Mucosa of stomach (tissue), 1 donor: Measurements from ENCODE around the gene GPR142.

Source experiments
- H3K27me3 ChIP-seq: one replicate; pipeline ENCODE4 v1.7.0; 2013; ENCODE audit warnings: mild to moderate bottlenecking, low read length; ENCODE audit not compliant: control insufficient read depth, insufficient read depth
- H3K36me3 ChIP-seq: one replicate; pipeline ENCODE4 v1.7.0; 2013; ENCODE audit warnings: low read length; ENCODE audit not compliant: control insufficient read depth, insufficient read depth
- H3K4me1 ChIP-seq: one replicate; pipeline ENCODE4 v1.7.0; 2013; ENCODE audit warnings: mild to moderate bottlenecking, low read length; ENCODE audit not compliant: control insufficient read depth, insufficient read depth
- H3K4me3 ChIP-seq: one replicate; pipeline ENCODE4 v1.7.0; 2013; ENCODE audit warnings: low read length
- H3K9ac ChIP-seq: one replicate; pipeline ENCODE4 v1.7.0; 2013; ENCODE audit warnings: mild to moderate bottlenecking, low read length, moderate library complexity
- H3K9me3 ChIP-seq: one replicate; pipeline ENCODE4 v1.7.0; 2013; ENCODE audit warnings: mild to moderate bottlenecking, low read length, moderate library complexity; ENCODE audit not compliant: control insufficient read depth
- donor health status: Pancreatic carcinoma.

The GPR142 gene

DNA sequence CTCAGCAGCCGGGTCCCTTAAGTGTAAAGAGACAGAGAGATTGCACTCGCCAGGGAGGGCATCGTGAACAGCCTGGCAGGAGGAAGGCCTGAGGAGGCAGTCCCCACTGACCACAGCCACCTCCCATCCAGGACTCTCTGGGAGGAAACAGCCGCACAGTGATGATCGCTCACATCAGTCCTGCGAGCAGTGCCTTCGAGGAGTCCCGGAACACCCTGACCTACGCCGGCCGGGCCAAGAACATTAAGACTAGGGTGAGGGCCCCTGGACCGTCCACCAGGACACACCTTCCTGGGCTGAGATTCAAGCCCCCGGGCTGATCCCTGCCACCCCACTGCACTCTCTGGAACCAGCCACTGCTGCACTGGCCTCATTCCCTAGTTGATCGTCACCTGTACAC lies 19.7 kb upstream of the GPR142 start:
- H3K9me3 ChIP-seq, result no peaks in the 10 kb centered on the region
- no peak overlapping the region for H3K9ac ChIP-seq
- H3K4me3 ChIP-seq, result no peak overlapping the region
- no peaks in the 10 kb centered on the region for H3K4me1 ChIP-seq
- H3K36me3 ChIP-seq, result no peaks in the 10 kb centered on the region
- peaks cover 23% of the 10 kb centered on the region for H3K27me3 ChIP-seq

- H3K4me1 ChIP-seq, result no peaks in the 10 kb centered on the region
- peaks cover 32% of the 10 kb centered on the region for H3K27me3 ChIP-seq
- no peaks in the 10 kb centered on the region for H3K36me3 ChIP-seq
- H3K9me3 ChIP-seq, result no peaks in the 10 kb centered on the region
- H3K4me3 ChIP-seq, result no peak overlapping the region
- H3K9ac ChIP-seq, result no peak overlapping the region
Observed at GRCh38 chr17:74349120-74349519, 18.2 kb upstream of the GPR142 start.

- Histone ChIP-seq H3K27me3 (peaks cover 38% of the 10 kb centered on the region), H3K4me1 (no peaks in the 10 kb centered on the region), H3K9ac (no peak overlapping the region), H3K36me3 (no peaks in the 10 kb centered on the region), H3K4me3 (no peak overlapping the region), H3K9me3 (no peaks in the 10 kb centered on the region)
Observed at GRCh38 chr17:74350486-74350885, 16.8 kb upstream of the GPR142 start.

GRCh38 chr17:74351552-74352210 lies 15.6 kb upstream of the GPR142 start:
- peaks cover 50% of the 10 kb centered on the region for H3K27me3 ChIP-seq

DNA sequence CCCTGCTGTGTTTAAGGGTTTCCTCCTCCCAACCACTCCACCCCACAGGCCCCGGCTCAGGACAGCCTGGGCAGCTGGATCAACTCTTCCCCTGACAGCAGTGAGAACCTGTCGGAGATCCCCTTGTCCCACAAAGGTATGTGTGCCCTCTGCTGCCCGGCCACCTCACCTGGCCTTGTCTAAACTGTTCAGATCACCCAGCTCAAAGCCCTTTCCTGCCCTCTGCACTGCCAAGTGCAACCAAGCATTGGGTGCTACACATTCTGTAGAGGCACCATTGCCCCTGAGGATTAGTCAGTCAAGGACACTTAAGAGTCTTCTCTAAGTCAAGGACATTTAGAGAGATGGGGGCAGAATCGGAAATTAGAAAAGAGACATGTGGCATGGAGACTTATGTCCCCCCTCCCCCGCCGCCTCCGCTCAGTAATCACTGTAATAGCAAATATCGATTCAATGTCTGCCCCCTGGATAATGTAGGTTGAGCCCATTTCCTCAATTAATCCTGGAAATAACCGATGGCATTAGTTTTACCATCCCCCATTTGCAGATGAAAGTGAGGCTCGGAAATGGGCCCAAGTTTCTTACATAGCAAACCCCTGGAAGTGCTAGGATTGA lies 13.8 kb upstream of the GPR142 start:
- Histone ChIP-seq H3K9me3 (no peaks in the 10 kb centered on the region), H3K36me3 (no peaks in the 10 kb centered on the region), H3K27me3 (peaks cover 68% of the 10 kb centered on the region), H3K9ac (no peak overlapping the region), H3K4me3 (no peak overlapping the region), H3K4me1 (peaks cover 8% of the 10 kb centered on the region)

More at GRCh38 chr17:74351552-74352210, 15.6 kb upstream of the GPR142 start:
- Histone ChIP-seq H3K4me1 (peaks cover 4% of the 10 kb centered on the region), H3K9me3 (no peaks in the 10 kb centered on the region), H3K36me3 (no peaks in the 10 kb centered on the region), H3K4me3 (no peak overlapping the region), H3K9ac (no peak overlapping the region)

DNA sequence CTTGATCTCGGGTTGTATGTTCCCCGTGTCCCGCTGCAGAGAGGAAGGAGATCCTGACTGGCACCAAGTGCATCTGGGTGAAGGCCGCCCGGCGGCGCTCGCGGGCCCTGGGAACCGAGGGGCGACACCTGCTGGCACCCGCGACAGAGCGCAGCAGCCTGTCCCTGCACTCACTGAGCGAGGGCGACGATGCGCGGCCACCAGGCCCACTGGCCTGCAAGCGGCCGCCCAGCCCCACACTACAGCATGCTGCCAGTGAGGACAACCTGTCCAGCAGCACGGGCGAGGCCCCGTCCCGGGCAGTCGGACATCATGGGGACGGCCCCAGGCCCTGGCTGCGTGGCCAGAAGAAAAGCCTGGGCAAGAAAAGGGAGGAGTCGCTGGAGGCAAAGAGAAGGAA lies 13.2 kb upstream of the GPR142 start:
- Histone ChIP-seq H3K9ac (no peak overlapping the region), H3K36me3 (no peaks in the 10 kb centered on the region), H3K27me3 (peaks cover 72% of the 10 kb centered on the region), H3K4me1 (peaks cover 8% of the 10 kb centered on the region), H3K9me3 (no peaks in the 10 kb centered on the region), H3K4me3 (no peak overlapping the region)

GRCh38 chr17:74354561-74354960 lies 12.7 kb upstream of the GPR142 start:
- Histone ChIP-seq H3K36me3 (no peaks in the 10 kb centered on the region), H3K9ac (no peak overlapping the region), H3K4me3 (no peak overlapping the region), H3K9me3 (no peaks in the 10 kb centered on the region), H3K27me3 (peaks cover 69% of the 10 kb centered on the region), H3K4me1 (peaks cover 8% of the 10 kb centered on the region)

DNA sequence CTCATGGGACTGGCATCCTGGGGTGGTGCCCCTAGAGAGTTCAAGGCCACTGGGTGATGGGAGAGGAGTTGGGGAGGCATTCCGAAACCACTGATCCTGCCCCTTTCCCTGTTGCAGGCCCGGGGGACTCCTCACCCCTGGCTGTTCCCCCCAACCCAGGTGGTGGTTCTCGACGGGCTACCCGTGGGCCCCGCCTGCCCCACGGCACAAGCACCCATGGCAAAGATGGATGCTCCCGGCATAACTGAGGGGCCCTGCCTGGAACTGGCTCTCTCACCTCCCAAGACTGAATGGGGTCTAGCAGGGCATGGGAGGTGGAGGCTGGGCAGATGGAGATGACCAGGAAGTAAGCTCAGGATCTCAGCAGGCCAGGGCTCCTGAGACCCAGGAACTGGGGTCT lies 12.2 kb upstream of the GPR142 start:
- Histone ChIP-seq H3K4me1 (peaks cover 8% of the 10 kb centered on the region), H3K36me3 (no peaks in the 10 kb centered on the region), H3K9ac (no peak overlapping the region), H3K4me3 (no peak overlapping the region), H3K9me3 (no peaks in the 10 kb centered on the region), H3K27me3 (peaks cover 74% of the 10 kb centered on the region)

DNA sequence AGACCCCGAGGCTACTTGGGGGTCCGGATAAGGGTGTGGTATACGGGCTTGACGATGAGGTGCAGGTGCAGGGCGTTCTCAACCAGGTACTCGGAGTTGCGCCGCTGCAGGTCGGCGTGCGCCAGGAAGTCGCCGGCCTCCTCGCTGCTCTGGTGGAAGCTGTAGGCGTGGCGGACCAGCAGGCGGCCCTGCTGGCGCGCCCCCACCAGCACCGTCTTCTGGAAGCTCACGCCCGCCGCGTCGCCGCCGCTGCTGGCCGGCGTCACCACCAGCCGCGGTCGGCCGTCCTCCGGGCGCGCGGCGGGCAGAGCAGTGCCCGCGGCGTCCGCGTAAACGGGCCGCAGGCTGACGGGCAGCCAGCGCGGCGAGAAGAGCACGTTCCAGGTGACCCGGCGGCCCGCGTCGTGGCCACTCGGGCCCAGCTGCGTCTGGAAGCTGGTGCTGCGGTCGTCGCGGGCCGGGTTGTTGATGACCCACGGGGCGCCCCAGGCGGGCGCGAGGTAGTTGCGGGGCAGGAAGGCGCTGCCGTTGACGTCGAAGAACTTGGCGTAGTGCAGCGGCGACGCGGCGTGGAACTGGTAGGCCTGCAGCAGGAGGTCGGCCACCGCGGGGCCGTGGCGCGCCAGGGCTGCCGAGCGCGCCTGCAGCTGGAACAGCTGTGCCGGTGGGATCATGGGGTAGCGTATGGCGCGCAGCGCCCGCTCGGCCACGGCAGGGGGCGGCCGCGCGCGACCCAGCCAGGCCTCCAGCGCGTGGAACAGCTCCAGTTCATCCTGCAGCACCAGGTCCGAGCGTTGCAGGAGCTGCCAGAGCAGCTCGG lies 10.4 kb upstream of the GPR142 start:
- peaks cover 8% of the 10 kb centered on the region for H3K4me1 ChIP-seq
- peaks cover 87% of the 10 kb centered on the region for H3K27me3 ChIP-seq
- H3K9ac ChIP-seq, result no peak overlapping the region
- H3K9me3 ChIP-seq, result no peaks in the 10 kb centered on the region
- no peak overlapping the region for H3K4me3 ChIP-seq
- no peaks in the 10 kb centered on the region for H3K36me3 ChIP-seq

- H3K9ac ChIP-seq, result no peak overlapping the region
- H3K36me3 ChIP-seq, result no peaks in the 10 kb centered on the region
- no peak overlapping the region for H3K4me3 ChIP-seq
- H3K4me1 ChIP-seq, result peaks cover 8% of the 10 kb centered on the region
- no peaks in the 10 kb centered on the region for H3K9me3 ChIP-seq
- H3K27me3 ChIP-seq, result peaks cover 87% of the 10 kb centered on the region
Observed at GRCh38 chr17:74357466-74357809, 9.9 kb upstream of the GPR142 start.

- no peak overlapping the region for H3K4me3 ChIP-seq
- no peaks in the 10 kb centered on the region for H3K9me3 ChIP-seq
- peaks cover 8% of the 10 kb centered on the region for H3K4me1 ChIP-seq
- H3K36me3 ChIP-seq, result no peaks in the 10 kb centered on the region
- no peak overlapping the region for H3K9ac ChIP-seq
- H3K27me3 ChIP-seq, result peaks cover 82% of the 10 kb centered on the region
Observed at GRCh38 chr17:74358697-74359096, 8.6 kb upstream of the GPR142 start.

DNA sequence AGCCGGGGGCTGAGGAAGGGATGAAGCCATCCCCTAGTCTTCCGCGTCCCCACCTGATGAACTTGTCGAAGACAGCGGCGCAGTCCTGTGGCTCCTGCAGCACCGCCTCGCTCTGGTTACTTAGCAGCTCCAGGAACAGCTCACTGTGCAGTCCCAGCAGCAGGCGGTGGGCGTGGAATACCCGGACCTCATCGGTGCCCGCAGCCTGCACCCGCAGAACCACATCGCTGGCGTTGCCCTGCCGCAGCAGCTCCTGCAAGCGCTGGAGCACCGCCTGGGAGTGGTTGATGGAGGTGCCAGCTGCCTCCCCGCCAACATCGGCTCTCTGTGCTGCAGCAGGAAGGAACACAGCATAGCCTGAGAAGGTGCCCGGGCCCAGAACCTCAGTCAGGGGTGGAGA lies 7.4 kb upstream of the GPR142 start:
- H3K36me3 ChIP-seq, result no peaks in the 10 kb centered on the region
- peaks cover 8% of the 10 kb centered on the region for H3K4me1 ChIP-seq
- H3K27me3 ChIP-seq, result peaks cover 78% of the 10 kb centered on the region
- H3K9me3 ChIP-seq, result no peaks in the 10 kb centered on the region
- H3K4me3 ChIP-seq, result no peak overlapping the region
- no peak overlapping the region for H3K9ac ChIP-seq
